H1 (cell line): Measurements from ENCODE around the gene CCDC196. TPM values are rescaled to one million over a fixed set of nuclear protein-coding genes. Genes with fewer than 3 reads are reported as not detected.

Experiments used
- ASH2L ChIP-seq: fragments of 200-600, 300-600 bp; sonication (generic); IDR thresholded peaks from one replicate; pipeline ENCODE4 v1.7.1; 2017; ENCODE audit warnings: low read length
- BRCA1 ChIP-seq: IDR thresholded peaks from 2 replicates; pipeline ENCODE4 v1.6.1; 2012; ENCODE audit warnings: low read depth, low read length, improper control_type of control experiment
- EP300 ChIP-seq, 2 experiments: IDR thresholded peaks; 1 replicate in 1 of 2; 2 replicates in 1 of 2; pipeline ENCODE4 v1.6.1; 2011 to 2012; ENCODE audit warnings: low read depth in 2 of 2, low read length in 2 of 2, mild to moderate bottlenecking in 2 of 2, borderline replicate concordance in 1 of 2, inconsistent platforms in 1 of 2, moderate library complexity in 1 of 2
- SAP30 ChIP-seq: fragments of 300-600 bp; sonication (generic); IDR thresholded peaks from 2 replicates; pipeline ENCODE4 v1.7.1; 2012; ENCODE audit warnings: low read length, moderate library complexity, mild to moderate bottlenecking, inconsistent platforms; ENCODE audit not compliant: insufficient read depth, insufficient replicate concordance
- polyA plus RNA-seq, 7 experiments: library from polyadenylated mRNA; depleted of rRNA in 3 of 7; stranded (reverse) in 5 of 7; unstranded in 2 of 7; fragments of >200 nt in 5 of 7; fragments of 200-250 nt in 2 of 7; gene quantifications; 1 replicate in 5 of 7; 2 replicates in 1 of 7; 4 replicates in 1 of 7; pipeline versions ENCODE4 v1.2.1 to v1.2.3, GENCODE V29; 2011 to 2013; ENCODE audit warnings: missing spikeins in 2 of 7, mixed read lengths in 2 of 7
- total RNA-seq: library from RNA; stranded (reverse); fragmentation: NEBNext Ultra II Directional; extraction: Animal tissue kit (Norgen Biotek cat#: 25700); gene quantifications from 2 replicates; pipeline ENCODE4 v1.2.1, GENCODE V29; 2021
- TF ChIP-seq, protein P1 (sequence below): fragments of 300-600 bp; sonication (generic); IDR thresholded peaks from 2 replicates; pipeline ENCODE4 v1.7.1; 2012; ENCODE audit warnings: low read length, moderate library complexity, mild to moderate bottlenecking, inconsistent platforms; ENCODE audit not compliant: insufficient replicate concordance

Gene CCDC196
- total and polyA plus RNA-seq, 2 of the 8 experiments (the other 6 are each of a cell fraction or from before 2014, with no cell fraction given): not detected

DNA sequence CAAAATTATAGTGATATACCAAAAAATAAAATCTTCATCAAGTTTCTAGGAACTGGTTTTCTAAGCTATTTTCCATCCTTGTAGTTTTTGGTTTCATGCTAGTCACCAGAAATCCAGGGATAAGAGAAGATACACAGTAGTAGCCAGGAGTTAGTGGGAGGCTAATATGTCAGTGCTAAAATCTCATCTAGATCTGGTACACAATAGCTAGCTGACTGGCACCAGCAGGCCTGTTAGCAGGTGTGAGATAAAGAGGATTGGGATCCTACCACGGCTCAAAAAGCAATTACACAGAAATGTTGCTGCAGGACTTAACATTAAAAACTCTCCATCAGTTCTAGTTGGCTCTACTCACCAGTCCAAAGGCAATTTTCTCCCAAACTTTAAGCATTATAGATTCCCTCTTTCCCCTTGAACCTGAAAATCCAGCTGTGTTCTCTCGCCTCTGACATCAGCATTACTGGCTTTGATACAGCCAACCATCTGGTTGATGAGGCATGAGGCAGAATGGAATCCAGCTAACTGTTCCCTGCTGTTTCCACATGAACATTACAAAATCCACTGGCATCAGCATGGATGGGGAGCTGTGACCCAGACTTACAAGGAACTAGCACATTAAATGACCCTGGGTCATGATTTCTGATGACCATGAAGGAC lies 41.8 kb upstream of the CCDC196 start (continued):
- TF ChIP-seq, protein P1, sequence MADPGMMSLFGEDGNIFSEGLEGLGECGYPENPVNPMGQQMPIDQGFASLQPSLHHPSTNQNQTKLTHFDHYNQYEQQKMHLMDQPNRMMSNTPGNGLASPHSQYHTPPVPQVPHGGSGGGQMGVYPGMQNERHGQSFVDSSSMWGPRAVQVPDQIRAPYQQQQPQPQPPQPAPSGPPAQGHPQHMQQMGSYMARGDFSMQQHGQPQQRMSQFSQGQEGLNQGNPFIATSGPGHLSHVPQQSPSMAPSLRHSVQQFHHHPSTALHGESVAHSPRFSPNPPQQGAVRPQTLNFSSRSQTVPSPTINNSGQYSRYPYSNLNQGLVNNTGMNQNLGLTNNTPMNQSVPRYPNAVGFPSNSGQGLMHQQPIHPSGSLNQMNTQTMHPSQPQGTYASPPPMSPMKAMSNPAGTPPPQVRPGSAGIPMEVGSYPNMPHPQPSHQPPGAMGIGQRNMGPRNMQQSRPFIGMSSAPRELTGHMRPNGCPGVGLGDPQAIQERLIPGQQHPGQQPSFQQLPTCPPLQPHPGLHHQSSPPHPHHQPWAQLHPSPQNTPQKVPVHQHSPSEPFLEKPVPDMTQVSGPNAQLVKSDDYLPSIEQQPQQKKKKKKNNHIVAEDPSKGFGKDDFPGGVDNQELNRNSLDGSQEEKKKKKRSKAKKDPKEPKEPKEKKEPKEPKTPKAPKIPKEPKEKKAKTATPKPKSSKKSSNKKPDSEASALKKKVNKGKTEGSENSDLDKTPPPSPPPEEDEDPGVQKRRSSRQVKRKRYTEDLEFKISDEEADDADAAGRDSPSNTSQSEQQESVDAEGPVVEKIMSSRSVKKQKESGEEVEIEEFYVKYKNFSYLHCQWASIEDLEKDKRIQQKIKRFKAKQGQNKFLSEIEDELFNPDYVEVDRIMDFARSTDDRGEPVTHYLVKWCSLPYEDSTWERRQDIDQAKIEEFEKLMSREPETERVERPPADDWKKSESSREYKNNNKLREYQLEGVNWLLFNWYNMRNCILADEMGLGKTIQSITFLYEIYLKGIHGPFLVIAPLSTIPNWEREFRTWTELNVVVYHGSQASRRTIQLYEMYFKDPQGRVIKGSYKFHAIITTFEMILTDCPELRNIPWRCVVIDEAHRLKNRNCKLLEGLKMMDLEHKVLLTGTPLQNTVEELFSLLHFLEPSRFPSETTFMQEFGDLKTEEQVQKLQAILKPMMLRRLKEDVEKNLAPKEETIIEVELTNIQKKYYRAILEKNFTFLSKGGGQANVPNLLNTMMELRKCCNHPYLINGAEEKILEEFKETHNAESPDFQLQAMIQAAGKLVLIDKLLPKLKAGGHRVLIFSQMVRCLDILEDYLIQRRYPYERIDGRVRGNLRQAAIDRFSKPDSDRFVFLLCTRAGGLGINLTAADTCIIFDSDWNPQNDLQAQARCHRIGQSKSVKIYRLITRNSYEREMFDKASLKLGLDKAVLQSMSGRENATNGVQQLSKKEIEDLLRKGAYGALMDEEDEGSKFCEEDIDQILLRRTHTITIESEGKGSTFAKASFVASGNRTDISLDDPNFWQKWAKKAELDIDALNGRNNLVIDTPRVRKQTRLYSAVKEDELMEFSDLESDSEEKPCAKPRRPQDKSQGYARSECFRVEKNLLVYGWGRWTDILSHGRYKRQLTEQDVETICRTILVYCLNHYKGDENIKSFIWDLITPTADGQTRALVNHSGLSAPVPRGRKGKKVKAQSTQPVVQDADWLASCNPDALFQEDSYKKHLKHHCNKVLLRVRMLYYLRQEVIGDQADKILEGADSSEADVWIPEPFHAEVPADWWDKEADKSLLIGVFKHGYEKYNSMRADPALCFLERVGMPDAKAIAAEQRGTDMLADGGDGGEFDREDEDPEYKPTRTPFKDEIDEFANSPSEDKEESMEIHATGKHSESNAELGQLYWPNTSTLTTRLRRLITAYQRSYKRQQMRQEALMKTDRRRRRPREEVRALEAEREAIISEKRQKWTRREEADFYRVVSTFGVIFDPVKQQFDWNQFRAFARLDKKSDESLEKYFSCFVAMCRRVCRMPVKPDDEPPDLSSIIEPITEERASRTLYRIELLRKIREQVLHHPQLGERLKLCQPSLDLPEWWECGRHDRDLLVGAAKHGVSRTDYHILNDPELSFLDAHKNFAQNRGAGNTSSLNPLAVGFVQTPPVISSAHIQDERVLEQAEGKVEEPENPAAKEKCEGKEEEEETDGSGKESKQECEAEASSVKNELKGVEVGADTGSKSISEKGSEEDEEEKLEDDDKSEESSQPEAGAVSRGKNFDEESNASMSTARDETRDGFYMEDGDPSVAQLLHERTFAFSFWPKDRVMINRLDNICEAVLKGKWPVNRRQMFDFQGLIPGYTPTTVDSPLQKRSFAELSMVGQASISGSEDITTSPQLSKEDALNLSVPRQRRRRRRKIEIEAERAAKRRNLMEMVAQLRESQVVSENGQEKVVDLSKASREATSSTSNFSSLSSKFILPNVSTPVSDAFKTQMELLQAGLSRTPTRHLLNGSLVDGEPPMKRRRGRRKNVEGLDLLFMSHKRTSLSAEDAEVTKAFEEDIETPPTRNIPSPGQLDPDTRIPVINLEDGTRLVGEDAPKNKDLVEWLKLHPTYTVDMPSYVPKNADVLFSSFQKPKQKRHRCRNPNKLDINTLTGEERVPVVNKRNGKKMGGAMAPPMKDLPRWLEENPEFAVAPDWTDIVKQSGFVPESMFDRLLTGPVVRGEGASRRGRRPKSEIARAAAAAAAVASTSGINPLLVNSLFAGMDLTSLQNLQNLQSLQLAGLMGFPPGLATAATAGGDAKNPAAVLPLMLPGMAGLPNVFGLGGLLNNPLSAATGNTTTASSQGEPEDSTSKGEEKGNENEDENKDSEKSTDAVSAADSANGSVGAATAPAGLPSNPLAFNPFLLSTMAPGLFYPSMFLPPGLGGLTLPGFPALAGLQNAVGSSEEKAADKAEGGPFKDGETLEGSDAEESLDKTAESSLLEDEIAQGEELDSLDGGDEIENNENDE: no peak
- TF ChIP-seq SAP30 (no peak), EP300 (IDR thresholded peaks at IDR 0.05; ENCODE audit: borderline replicate concordance in 1 of 2, low read depth in 2 of 2, low read length in 2 of 2) (no peak), BRCA1 (no peak), ASH2L (no peak)
- TF ChIP-seq, all 59 proteins: peak for 0
